Erythroblast (primary cell): ENCODE results near the gene ZNF160.

Experiments used
- GATA1 ChIP-seq: IDR thresholded peaks from 2 replicates; pipeline ENCODE4 v1.6.1; 2011; ENCODE audit warnings: low read depth, mild to moderate bottlenecking, control low read depth, low read length, moderate library complexity
- POLR2A ChIP-seq: IDR thresholded peaks from 2 replicates; pipeline ENCODE4 v1.6.1; 2011; ENCODE audit warnings: mild to moderate bottlenecking, low read length

DNA sequence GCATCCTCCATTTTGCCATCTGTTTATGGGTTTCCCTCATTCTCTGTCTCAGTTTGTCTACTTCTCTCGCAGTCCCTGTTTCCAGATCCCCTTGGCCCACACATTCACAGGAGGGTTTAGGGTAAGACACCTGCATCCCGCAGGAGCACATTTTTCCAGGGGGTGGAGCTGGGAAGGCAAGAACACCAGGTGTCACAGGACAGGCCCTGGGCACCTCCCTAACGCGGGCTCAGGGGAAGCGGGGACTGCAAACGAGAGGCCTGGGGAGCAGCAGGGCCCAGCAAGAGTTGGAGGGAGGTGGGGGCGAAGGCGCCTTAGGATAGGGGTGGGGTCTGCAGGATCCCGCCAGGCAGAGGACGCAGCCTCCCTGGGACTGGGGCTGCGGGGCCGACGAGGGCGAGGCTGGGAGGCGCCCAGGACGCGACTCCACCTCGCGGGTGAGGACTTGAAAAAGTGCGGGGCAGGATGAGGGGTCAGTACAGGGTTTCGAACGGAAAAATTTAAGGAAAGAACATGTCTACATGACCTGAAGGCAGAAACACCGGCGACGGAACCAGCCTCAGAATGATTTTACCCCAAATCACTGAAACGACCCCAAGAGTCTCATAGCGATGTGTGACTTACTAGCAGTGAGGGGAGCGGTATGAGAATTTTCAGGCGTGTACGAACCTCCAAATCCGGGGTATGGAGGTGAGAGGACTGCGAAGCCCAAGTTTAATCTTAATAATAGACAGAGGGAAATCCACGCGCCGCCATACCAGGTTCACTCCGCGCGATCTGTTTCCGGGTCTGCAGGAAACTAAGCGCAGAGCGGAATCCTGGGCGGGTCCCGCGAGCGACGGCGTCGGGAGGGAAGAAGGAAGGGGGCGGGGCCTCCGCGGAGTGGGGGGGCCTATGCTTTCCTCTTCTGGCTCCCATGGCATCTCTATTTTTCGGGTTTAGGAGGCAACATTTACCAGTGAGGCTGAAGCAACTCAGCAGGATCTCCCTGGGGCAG is 65.8 kb downstream of the ZNF160 start:
- TF ChIP-seq POLR2A (no peak), GATA1 (no peak)
